GM23338 (cell line): ENCODE measurements around the gene CHMP6. TPM values are rescaled to one million over a fixed set of nuclear protein-coding genes. Genes with fewer than 3 reads are reported as not detected.

Experiments
- ATAC-seq: fragments of 200-7000 bp; cut with Tn5 transposase; 3 replicates; pipeline ENCODE4 v1.9.1; 2020
- DNase-seq: peaks from one replicate; pipeline ENCODE4 v3.0.0-alpha.2; 2015; ENCODE audit warnings: low spot score
- H2AFZ ChIP-seq: fragments of 200-600 bp; sonication (generic); 2 replicates; pipeline ENCODE4 v1.8.0; 2016; ENCODE audit warnings: antibody characterized with exemption, mild to moderate bottlenecking, moderate library complexity
- H3F3A ChIP-seq: fragments of 200-600 bp; sonication (generic); replicated peaks from 2 replicates; pipeline ENCODE4 v1.8.0; 2017; ENCODE audit warnings: antibody characterized with exemption, mixed run types, low read depth
- H3K27ac ChIP-seq: fragments of 200-600 bp; sonication (generic); 2 replicates; pipeline ENCODE4 v1.6.1; 2016; ENCODE audit warnings: low read depth
- H3K27me3 ChIP-seq: fragments of 200-600 bp; sonication (generic); 2 replicates; pipeline ENCODE4 v1.8.0; 2016; ENCODE audit warnings: mild to moderate bottlenecking, mixed run types, moderate library complexity; ENCODE audit not compliant: insufficient read depth
- H3K36me3 ChIP-seq: fragments of 200-600 bp; sonication (generic); 2 replicates; pipeline ENCODE4 v1.8.0; 2016; ENCODE audit warnings: mild to moderate bottlenecking; ENCODE audit not compliant: insufficient read depth
- H3K4me1 ChIP-seq: fragments of 200-600 bp; sonication (generic); 2 replicates; pipeline ENCODE4 v1.8.0; 2016; ENCODE audit warnings: mild to moderate bottlenecking, moderate library complexity; ENCODE audit not compliant: insufficient read depth
- H3K4me2 ChIP-seq: fragments of 200-600 bp; sonication (generic); 2 replicates; pipeline ENCODE4 v1.7.1; 2017; ENCODE audit warnings: mixed run types
- H3K4me3 ChIP-seq: fragments of 200-600 bp; sonication (generic); 2 replicates; pipeline ENCODE4 v1.6.1; 2016; ENCODE audit warnings: mixed run types
- H3K79me2 ChIP-seq: fragments of 200-600 bp; sonication (generic); replicated peaks from 2 replicates; pipeline ENCODE4 v1.8.0; 2017; ENCODE audit warnings: mild to moderate bottlenecking; ENCODE audit not compliant: insufficient read depth
- H3K9me2 ChIP-seq: fragments of 200-600 bp; sonication (generic); 2 replicates; pipeline ENCODE4 v1.8.0; 2017; ENCODE audit not compliant: insufficient read depth
- H4K20me1 ChIP-seq: fragments of 200-600 bp; sonication (generic); replicated peaks from 2 replicates; pipeline ENCODE4 v1.8.0; 2017; ENCODE audit warnings: mild to moderate bottlenecking; ENCODE audit not compliant: insufficient read depth
- H3K27ac Mint-ChIP-seq: 2 replicates; pipeline ENCODE4 v1.8.0; 2020; ENCODE audit warnings: inconsistent platforms, mild to moderate bottlenecking, moderate library complexity, mixed read lengths
- H3K27me3 Mint-ChIP-seq: 3 replicates; pipeline ENCODE4 v1.8.0; 2022; ENCODE audit warnings: low read depth, mild to moderate bottlenecking, moderate library complexity, mixed read lengths, inconsistent platforms; ENCODE audit not compliant: insufficient read depth, poor library complexity
- H3K36me3 Mint-ChIP-seq: 3 replicates; pipeline ENCODE4 v1.8.0; 2021; ENCODE audit warnings: low read depth, mild to moderate bottlenecking, inconsistent platforms, moderate library complexity, mixed read lengths
- H3K4me1 Mint-ChIP-seq: 3 replicates; pipeline ENCODE4 v1.8.0; 2020; ENCODE audit warnings: mild to moderate bottlenecking, inconsistent platforms, mixed read lengths
- H3K4me3 Mint-ChIP-seq: 3 replicates; pipeline ENCODE4 v1.8.0; 2021; ENCODE audit warnings: moderate library complexity, mild to moderate bottlenecking, inconsistent platforms, mixed read lengths
- H3K9me3 Mint-ChIP-seq: 3 replicates; pipeline ENCODE4 v1.8.0; 2020; ENCODE audit warnings: moderate library complexity, mild to moderate bottlenecking, inconsistent platforms, mixed read lengths
- EZH2 ChIP-seq: fragments of 200-600 bp; sonication (generic); IDR thresholded peaks from one replicate; pipeline ENCODE4 v1.8.0; 2017; ENCODE audit warnings: antibody characterized with exemption, mild to moderate bottlenecking, low read depth; ENCODE audit not compliant: unreplicated experiment
- EZH2phosphoT487 ChIP-seq: fragments of 200-600 bp; sonication (generic); IDR thresholded peaks from one replicate; pipeline ENCODE4 v1.8.1; 2018; ENCODE audit warnings: antibody characterized with exemption; ENCODE audit not compliant: unreplicated experiment
- JUNB ChIP-seq: IDR thresholded peaks from one replicate; pipeline ENCODE4 v1.6.1; 2016; ENCODE audit warnings: antibody characterized with exemption; ENCODE audit not compliant: unreplicated experiment
- NANOG ChIP-seq: IDR thresholded peaks from 2 replicates; pipeline ENCODE4 v1.6.1; 2016; ENCODE audit warnings: antibody characterized with exemption, borderline replicate concordance
- POLR2AphosphoS5 ChIP-seq: IDR thresholded peaks from 2 replicates; pipeline ENCODE4 v1.6.1; 2016; ENCODE audit warnings: antibody characterized with exemption, low read depth
- REST ChIP-seq: IDR thresholded peaks from one replicate; pipeline ENCODE4 v1.6.1; 2018; ENCODE audit warnings: antibody characterized with exemption; ENCODE audit not compliant: unreplicated experiment
- ZNF331 ChIP-seq: fragments of 250-450 bp; sonication (Bioruptor Pico); IDR thresholded peaks from 2 replicates; pipeline ENCODE4 v1.5.0; 2020; ENCODE audit warnings: low read depth, mild to moderate bottlenecking, moderate library complexity
- polyA plus RNA-seq: library from polyadenylated mRNA; unstranded; fragments of >200 nt; fragmentation: Nextera tagmentation; extraction: Ambion mirVana; gene quantifications from 2 replicates; pipeline ENCODE4 v1.2.1, GENCODE V29; 2016
- total RNA-seq: library from RNA; depleted of rRNA; stranded (reverse); fragments of >200 nt; shearing (Covaris generic); gene quantifications from 2 replicates; pipeline ENCODE4 v1.2.3, GENCODE V29; 2014
- TF ChIP-seq, protein P1 (sequence below): fragments of 250-450 bp; sonication (Bioruptor Pico); IDR thresholded peaks from 2 replicates; pipeline ENCODE4 v1.5.0; 2020; ENCODE audit warnings: mild to moderate bottlenecking, moderate library complexity
- TF ChIP-seq, protein P2 (sequence below), 2 experiments: fragments of 200-600 bp in 1 of 2; sonication (generic) in 1 of 2; conservative IDR thresholded peaks; 2 replicates each; pipeline versions ENCODE4 v1.5.1 to v1.6.1; 2016 to 2017; ENCODE audit warnings: antibody characterized with exemption in 2 of 2, low read depth in 2 of 2, mild to moderate bottlenecking in 2 of 2, moderate library complexity in 1 of 2
- TF ChIP-seq, protein P3 (sequence below): IDR thresholded peaks from 2 replicates; pipeline ENCODE4 v1.6.1; 2016; ENCODE audit warnings: antibody characterized with exemption

The CHMP6 gene
- total and polyA plus RNA-seq, 2 experiments from 2014 or later: 12.3 to 14.0 TPM

- TF ChIP-seq, protein P1, sequence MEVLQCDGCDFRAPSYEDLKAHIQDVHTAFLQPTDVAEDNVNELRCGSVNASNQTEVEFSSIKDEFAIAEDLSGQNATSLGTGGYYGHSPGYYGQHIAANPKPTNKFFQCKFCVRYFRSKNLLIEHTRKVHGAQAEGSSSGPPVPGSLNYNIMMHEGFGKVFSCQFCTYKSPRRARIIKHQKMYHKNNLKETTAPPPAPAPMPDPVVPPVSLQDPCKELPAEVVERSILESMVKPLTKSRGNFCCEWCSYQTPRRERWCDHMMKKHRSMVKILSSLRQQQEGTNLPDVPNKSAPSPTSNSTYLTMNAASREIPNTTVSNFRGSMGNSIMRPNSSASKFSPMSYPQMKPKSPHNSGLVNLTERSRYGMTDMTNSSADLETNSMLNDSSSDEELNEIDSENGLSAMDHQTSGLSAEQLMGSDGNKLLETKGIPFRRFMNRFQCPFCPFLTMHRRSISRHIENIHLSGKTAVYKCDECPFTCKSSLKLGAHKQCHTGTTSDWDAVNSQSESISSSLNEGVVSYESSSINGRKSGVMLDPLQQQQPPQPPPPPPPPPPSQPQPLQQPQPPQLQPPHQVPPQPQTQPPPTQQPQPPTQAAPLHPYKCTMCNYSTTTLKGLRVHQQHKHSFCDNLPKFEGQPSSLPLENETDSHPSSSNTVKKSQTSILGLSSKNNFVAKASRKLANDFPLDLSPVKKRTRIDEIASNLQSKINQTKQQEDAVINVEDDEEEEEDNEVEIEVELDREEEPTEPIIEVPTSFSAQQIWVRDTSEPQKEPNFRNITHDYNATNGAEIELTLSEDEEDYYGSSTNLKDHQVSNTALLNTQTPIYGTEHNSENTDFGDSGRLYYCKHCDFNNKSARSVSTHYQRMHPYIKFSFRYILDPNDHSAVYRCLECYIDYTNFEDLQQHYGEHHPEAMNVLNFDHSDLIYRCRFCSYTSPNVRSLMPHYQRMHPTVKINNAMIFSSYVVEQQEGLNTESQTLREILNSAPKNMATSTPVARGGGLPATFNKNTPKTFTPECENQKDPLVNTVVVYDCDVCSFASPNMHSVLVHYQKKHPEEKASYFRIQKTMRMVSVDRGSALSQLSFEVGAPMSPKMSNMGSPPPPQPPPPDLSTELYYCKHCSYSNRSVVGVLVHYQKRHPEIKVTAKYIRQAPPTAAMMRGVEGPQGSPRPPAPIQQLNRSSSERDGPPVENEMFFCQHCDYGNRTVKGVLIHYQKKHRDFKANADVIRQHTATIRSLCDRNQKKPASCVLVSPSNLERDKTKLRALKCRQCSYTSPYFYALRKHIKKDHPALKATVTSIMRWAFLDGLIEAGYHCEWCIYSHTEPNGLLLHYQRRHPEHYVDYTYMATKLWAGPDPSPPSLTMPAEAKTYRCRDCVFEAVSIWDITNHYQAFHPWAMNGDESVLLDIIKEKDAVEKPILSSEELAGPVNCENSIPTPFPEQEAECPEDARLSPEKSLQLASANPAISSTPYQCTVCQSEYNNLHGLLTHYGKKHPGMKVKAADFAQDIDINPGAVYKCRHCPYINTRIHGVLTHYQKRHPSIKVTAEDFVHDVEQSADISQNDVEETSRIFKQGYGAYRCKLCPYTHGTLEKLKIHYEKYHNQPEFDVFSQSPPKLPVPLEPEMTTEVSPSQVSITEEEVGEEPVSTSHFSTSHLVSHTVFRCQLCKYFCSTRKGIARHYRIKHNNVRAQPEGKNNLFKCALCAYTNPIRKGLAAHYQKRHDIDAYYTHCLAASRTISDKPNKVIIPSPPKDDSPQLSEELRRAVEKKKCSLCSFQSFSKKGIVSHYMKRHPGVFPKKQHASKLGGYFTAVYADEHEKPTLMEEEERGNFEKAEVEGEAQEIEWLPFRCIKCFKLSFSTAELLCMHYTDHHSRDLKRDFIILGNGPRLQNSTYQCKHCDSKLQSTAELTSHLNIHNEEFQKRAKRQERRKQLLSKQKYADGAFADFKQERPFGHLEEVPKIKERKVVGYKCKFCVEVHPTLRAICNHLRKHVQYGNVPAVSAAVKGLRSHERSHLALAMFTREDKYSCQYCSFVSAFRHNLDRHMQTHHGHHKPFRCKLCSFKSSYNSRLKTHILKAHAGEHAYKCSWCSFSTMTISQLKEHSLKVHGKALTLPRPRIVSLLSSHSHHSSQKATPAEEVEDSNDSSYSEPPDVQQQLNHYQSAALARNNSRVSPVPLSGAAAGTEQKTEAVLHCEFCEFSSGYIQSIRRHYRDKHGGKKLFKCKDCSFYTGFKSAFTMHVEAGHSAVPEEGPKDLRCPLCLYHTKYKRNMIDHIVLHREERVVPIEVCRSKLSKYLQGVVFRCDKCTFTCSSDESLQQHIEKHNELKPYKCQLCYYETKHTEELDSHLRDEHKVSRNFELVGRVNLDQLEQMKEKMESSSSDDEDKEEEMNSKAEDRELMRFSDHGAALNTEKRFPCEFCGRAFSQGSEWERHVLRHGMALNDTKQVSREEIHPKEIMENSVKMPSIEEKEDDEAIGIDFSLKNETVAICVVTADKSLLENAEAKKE (CRISPR knock-in tag): no peak
- TF ChIP-seq NANOG: no peak
Observed at GRCh38 chr17:80971704-80972304, 19.8 kb upstream of the CHMP6 start (continued).

DNA sequence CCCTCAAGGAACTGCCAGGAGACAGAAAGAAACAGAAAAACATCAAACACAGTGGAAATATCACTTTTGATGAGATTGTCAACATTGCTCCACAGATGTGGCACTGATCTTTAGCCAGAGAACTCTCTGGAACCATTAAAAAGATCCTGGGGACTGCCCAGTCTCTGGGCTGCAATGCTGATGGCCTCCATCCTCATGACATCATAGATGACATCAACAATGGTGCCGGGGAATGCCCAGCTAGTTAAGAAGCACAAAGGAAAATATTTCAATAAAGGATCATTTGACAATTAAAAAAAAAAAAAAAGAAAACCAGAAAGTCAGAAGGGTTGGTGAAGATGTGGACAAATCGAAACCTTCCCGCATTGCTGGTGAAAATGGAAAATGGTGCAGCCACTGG, 14.9 kb upstream of the CHMP6 start:
- Mint-ChIP-seq H3K9me3 (no peaks in the 10 kb centered on the region; the same call in 1 of the 3 replicates), H3K36me3 (no peaks in the 10 kb centered on the region; the same call in 2 of the 3 replicates), H3K4me3 (no peak overlapping the region), H3K27ac (no peak overlapping the region), H3K4me1 (peaks cover 8% of the 10 kb centered on the region; the same call in 2 of the 3 replicates), H3K27me3 (peaks cover 10% of the 10 kb centered on the region)
- H2AFZ ChIP-seq: no peak overlapping the region
- ATAC-seq (no peak), DNase-seq (no peak)
- no peak overlapping the region for H3K4me3 ChIP-seq
- H3K4me2 ChIP-seq: no peak overlapping the region
- no peaks in the 10 kb centered on the region for H3K36me3 ChIP-seq
- no peaks in the 10 kb centered on the region for H3K4me1 ChIP-seq
- H3K27me3 ChIP-seq: no peaks in the 10 kb centered on the region
- H4K20me1 ChIP-seq: no peaks in the 10 kb centered on the region
- H3K9me2 ChIP-seq: no peaks in the 10 kb centered on the region
- no peaks in the 10 kb centered on the region for H3F3A ChIP-seq
- no peaks in the 10 kb centered on the region for H3K79me2 ChIP-seq
- no peak overlapping the region for H3K27ac ChIP-seq
- TF ChIP-seq EZH2phosphoT487: no peak
- no peak for TF ChIP-seq EZH2
- TF ChIP-seq JUNB: no peak
- TF ChIP-seq, protein P2, sequence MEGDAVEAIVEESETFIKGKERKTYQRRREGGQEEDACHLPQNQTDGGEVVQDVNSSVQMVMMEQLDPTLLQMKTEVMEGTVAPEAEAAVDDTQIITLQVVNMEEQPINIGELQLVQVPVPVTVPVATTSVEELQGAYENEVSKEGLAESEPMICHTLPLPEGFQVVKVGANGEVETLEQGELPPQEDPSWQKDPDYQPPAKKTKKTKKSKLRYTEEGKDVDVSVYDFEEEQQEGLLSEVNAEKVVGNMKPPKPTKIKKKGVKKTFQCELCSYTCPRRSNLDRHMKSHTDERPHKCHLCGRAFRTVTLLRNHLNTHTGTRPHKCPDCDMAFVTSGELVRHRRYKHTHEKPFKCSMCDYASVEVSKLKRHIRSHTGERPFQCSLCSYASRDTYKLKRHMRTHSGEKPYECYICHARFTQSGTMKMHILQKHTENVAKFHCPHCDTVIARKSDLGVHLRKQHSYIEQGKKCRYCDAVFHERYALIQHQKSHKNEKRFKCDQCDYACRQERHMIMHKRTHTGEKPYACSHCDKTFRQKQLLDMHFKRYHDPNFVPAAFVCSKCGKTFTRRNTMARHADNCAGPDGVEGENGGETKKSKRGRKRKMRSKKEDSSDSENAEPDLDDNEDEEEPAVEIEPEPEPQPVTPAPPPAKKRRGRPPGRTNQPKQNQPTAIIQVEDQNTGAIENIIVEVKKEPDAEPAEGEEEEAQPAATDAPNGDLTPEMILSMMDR (conservative IDR thresholded peaks at IDR 0.05; ENCODE audit: low read depth in 2 of 2): no peak
- TF ChIP-seq REST: no peak
- TF ChIP-seq POLR2AphosphoS5: no peak
- TF ChIP-seq, protein P3, sequence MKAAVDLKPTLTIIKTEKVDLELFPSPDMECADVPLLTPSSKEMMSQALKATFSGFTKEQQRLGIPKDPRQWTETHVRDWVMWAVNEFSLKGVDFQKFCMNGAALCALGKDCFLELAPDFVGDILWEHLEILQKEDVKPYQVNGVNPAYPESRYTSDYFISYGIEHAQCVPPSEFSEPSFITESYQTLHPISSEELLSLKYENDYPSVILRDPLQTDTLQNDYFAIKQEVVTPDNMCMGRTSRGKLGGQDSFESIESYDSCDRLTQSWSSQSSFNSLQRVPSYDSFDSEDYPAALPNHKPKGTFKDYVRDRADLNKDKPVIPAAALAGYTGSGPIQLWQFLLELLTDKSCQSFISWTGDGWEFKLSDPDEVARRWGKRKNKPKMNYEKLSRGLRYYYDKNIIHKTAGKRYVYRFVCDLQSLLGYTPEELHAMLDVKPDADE: no peak
- TF ChIP-seq ZNF331 (CRISPR knock-in tag): no peak
